CD4-positive, alpha-beta T cell (primary cell): ENCODE results near the gene ZNF469. TPM values are rescaled to one million over a fixed set of nuclear protein-coding genes. Genes with fewer than 3 reads are reported as not detected.

ENCODE experiments used
- ATAC-seq: fragments of 200-7000 bp; cut with Tn5 transposase; one replicate; pipeline ENCODE4 v1.10.0; 2022; ENCODE audit warnings: mild to moderate bottlenecking; ENCODE audit not compliant: poor library complexity
- CTCF ChIA-PET: fragments of 350-600 bp; sonication (Branson Sonifier 250); formaldehyde crosslinking; loops from one replicate; lab custom pipeline; 2021; ENCODE audit warnings: antibody characterized with exemption, inconsistent platforms; lab: Charles Lee
- POLR2A ChIA-PET: fragments of 350-600 bp; sonication (Branson Sonifier 250); formaldehyde crosslinking; loops from one replicate; lab custom pipeline; 2021; ENCODE audit warnings: antibody characterized with exemption, inconsistent platforms; lab: Charles Lee
- DNase-seq, 14 experiments: peaks; one replicate each; pipeline ENCODE4 v3.0.0-alpha.2; 2013 to 2020; ENCODE audit warnings: mixed read lengths in 2 of 14
- H3K27ac ChIP-seq, 2 donors: one replicate each; pipeline versions ENCODE4 v1.5.1 to v1.7.0; 2013; ENCODE audit warnings: low read length in 2 of 2, low read depth in 1 of 2, mild to moderate bottlenecking in 1 of 2
- H3K27me3 ChIP-seq, 2 experiments: 1 replicate in 1 of 2; 2 replicates in 1 of 2; pipeline versions ENCODE4 v1.6.1 to v1.7.0; 2013; ENCODE audit warnings: low read length in 2 of 2, control low read depth in 1 of 2, mild to moderate bottlenecking in 1 of 2, moderate library complexity in 1 of 2; ENCODE audit not compliant: insufficient read depth in 2 of 2, control insufficient read depth in 1 of 2
- H3K36me3 ChIP-seq: one replicate; pipeline ENCODE4 v1.6.1; 2013; ENCODE audit warnings: low read length, control low read depth; ENCODE audit not compliant: insufficient read depth
- H3K4me1 ChIP-seq: one replicate; pipeline ENCODE4 v1.6.1; 2013; ENCODE audit warnings: low read length, control low read depth; ENCODE audit not compliant: insufficient read depth
- H3K4me3 ChIP-seq: one replicate; pipeline ENCODE4 v1.5.1; 2013; ENCODE audit warnings: mild to moderate bottlenecking, low read length, moderate library complexity
- H3K9me3 ChIP-seq, 2 experiments: 1 replicate in 1 of 2; 2 replicates in 1 of 2; pipeline versions ENCODE4 v1.6.1 to v1.7.0; 2013; ENCODE audit warnings: low read length in 2 of 2, mild to moderate bottlenecking in 2 of 2, control low read depth in 1 of 2, moderate library complexity in 1 of 2; ENCODE audit not compliant: control insufficient read depth in 1 of 2, insufficient read depth in 1 of 2
- H3K27ac Mint-ChIP-seq: one replicate; pipeline ENCODE4 v1.8.0; 2020; ENCODE audit warnings: mixed read lengths
- H3K27me3 Mint-ChIP-seq: one replicate; pipeline ENCODE4 v1.8.0; 2021; ENCODE audit warnings: mixed read lengths
- H3K36me3 Mint-ChIP-seq: one replicate; pipeline ENCODE4 v1.8.0; 2021; ENCODE audit warnings: low read depth, mixed read lengths
- H3K4me1 Mint-ChIP-seq: one replicate; pipeline ENCODE4 v1.8.0; 2021; ENCODE audit warnings: low read depth, mixed read lengths
- H3K4me3 Mint-ChIP-seq: one replicate; pipeline ENCODE4 v1.8.0; 2020; ENCODE audit warnings: mild to moderate bottlenecking, mixed read lengths
- H3K9me3 Mint-ChIP-seq: one replicate; pipeline ENCODE4 v1.8.0; 2020; ENCODE audit warnings: mixed read lengths
- CTCF ChIP-seq: fragments of 200-600 bp; IDR thresholded peaks from one replicate; pipeline ENCODE4 v1.8.0; 2022; ENCODE audit warnings: antibody characterized with exemption, mild to moderate bottlenecking
- intact Hi-C, 2 experiments: fragments of 100-400 bp; cut with DNase I in 1 of 2; cut with micrococcal nuclease in 1 of 2; formaldehyde crosslinking; loops; one replicate each; pipeline versions ENCODE4 v1.15.1 to v1.9.0; 2023 to 2025; cut with DNase I, micrococcal nuclease
- total RNA-seq, 174 experiments: library from RNA in 2 of 174; stranded (reverse) in 2 of 174; gene quantifications; one replicate each; pipeline ENCODE4 v1.2.3 and lab custom pipeline; 2021 to 2026

The ZNF469 gene
- total RNA-seq, 2 experiments from 2014 or later = 0.74 to 0.75 TPM

- no peak overlapping the region for H3K4me3 Mint-ChIP-seq
- H3K36me3 ChIP-seq = no peaks in the 10 kb centered on the region
- CTCF ChIA-PET = no interaction called here
- H3K27me3 ChIP-seq = no peaks in the 10 kb centered on the region
- no peaks in the 10 kb centered on the region for H3K27me3 Mint-ChIP-seq
- ATAC-seq (no peak), DNase-seq (no peak)
- H3K27ac Mint-ChIP-seq = no peak overlapping the region
- peaks cover 0 to 8% of the 10 kb centered on the region in 2 experiments for H3K9me3 ChIP-seq
- TF ChIP-seq CTCF = no peak
- POLR2A ChIA-PET = no interaction called here
- peaks cover 10% of the 10 kb centered on the region for H3K4me1 Mint-ChIP-seq
- H3K27ac ChIP-seq = no peak overlapping the region
- intact Hi-C loops = no loop called here
- H3K36me3 Mint-ChIP-seq = no peaks in the 10 kb centered on the region
- H3K9me3 Mint-ChIP-seq = no peaks in the 10 kb centered on the region
- H3K4me3 ChIP-seq = no peak overlapping the region
- H3K4me1 ChIP-seq = peaks cover 13% of the 10 kb centered on the region
Observed at GRCh38 chr16:88350922-88351321, 31.8 kb upstream of the ZNF469 start.

GRCh38 chr16:88351491-88352101, 31.2 kb upstream of the ZNF469 start:
- Mint-ChIP-seq H3K27me3 (no peaks in the 10 kb centered on the region), H3K9me3 (no peaks in the 10 kb centered on the region), H3K27ac (no peak overlapping the region), H3K4me3 (no peak overlapping the region), H3K36me3 (no peaks in the 10 kb centered on the region), H3K4me1 (peaks cover 10% of the 10 kb centered on the region)
- ATAC-seq (no peak), DNase-seq (no peak)
- POLR2A ChIA-PET = no interaction called here
- H3K4me1 ChIP-seq = peaks cover 13% of the 10 kb centered on the region
- H3K27ac ChIP-seq = no peak overlapping the region
- H3K36me3 ChIP-seq = no peaks in the 10 kb centered on the region
- peaks cover 0 to 8% of the 10 kb centered on the region in 2 experiments for H3K9me3 ChIP-seq
- TF ChIP-seq CTCF = no peak
- H3K27me3 ChIP-seq = no peaks in the 10 kb centered on the region
- no peak overlapping the region for H3K4me3 ChIP-seq
- CTCF ChIA-PET = no interaction called here
- intact Hi-C loops = no loop called here

- H3K4me3 ChIP-seq = no peak overlapping the region
- no peak overlapping the region for H3K27ac ChIP-seq
- H3K9me3 ChIP-seq = peaks cover 0 to 8% of the 10 kb centered on the region in 2 experiments
- no peaks in the 10 kb centered on the region for H3K36me3 Mint-ChIP-seq
- no peaks in the 10 kb centered on the region for H3K27me3 Mint-ChIP-seq
- no peak overlapping the region for H3K27ac Mint-ChIP-seq
- H3K4me1 Mint-ChIP-seq = peaks cover 10% of the 10 kb centered on the region
- ChIA-PET CTCF (no interaction called here), POLR2A (no interaction called here)
- peaks cover 10% of the 10 kb centered on the region for H3K4me1 ChIP-seq
- no peaks in the 10 kb centered on the region for H3K36me3 ChIP-seq
- DNase-seq = no peak
- no peaks in the 10 kb centered on the region for H3K27me3 ChIP-seq
- no peak for TF ChIP-seq CTCF
- H3K4me3 Mint-ChIP-seq = no peak overlapping the region
- ATAC-seq = no peak
- no peaks in the 10 kb centered on the region for H3K9me3 Mint-ChIP-seq
- intact Hi-C loops = no loop called here
Observed at GRCh38 chr16:88352261-88353200, 30.2 kb upstream of the ZNF469 start.
